NCI-H146 (cell line): ENCODE data around the gene SP4.

Source experiments
- DNase-seq: peaks from one replicate; lab custom pipeline; 2025; lab: John Stamatoyannopoulos, UW

SP4 gene

DNA sequence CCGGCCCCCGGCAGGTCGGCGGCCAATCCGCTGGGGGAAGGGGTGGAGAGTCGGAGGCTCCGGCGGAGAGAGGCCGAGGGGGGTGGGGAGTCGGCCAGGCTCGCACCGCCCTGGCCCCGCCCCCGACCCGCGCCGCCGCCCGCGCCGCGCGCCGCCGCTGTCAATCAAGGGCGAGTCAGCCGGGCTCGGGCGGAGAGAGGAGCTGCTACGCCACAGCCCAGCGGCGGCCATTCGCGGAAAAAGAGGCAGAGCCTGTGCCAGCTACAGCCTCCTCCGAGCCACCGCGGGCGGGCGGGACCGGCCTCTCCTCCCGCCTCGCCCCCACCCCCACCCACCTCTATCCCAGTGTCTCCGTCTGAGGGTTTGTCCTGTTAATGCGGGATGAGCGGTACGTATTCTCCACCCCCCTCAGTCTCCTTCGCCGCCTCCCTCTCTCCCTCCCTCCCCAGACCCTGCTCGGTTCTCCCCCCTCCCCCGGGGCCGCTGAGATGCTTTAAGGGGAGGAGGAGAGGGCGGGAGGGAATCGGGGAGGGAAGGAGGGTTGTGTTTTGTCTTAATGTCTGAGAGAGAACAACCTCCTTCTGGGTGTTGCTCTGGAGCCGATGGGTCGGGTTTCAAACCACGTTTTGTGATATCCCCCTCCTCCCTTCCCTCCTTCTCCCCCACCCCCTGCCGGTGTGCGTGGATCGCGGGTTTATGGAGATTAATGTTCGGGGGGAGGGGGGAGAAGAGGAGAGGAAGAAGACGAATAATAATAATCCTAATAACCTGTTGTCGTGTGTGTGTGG, at the start of gene SP4:
TSS of gene SP4 (plus strand) at position 213 of the 788 bp plus-strand sequence. CDS start at position 382, 169 bp downstream.
- peak; percentile 97 for DNase-seq

DNA sequence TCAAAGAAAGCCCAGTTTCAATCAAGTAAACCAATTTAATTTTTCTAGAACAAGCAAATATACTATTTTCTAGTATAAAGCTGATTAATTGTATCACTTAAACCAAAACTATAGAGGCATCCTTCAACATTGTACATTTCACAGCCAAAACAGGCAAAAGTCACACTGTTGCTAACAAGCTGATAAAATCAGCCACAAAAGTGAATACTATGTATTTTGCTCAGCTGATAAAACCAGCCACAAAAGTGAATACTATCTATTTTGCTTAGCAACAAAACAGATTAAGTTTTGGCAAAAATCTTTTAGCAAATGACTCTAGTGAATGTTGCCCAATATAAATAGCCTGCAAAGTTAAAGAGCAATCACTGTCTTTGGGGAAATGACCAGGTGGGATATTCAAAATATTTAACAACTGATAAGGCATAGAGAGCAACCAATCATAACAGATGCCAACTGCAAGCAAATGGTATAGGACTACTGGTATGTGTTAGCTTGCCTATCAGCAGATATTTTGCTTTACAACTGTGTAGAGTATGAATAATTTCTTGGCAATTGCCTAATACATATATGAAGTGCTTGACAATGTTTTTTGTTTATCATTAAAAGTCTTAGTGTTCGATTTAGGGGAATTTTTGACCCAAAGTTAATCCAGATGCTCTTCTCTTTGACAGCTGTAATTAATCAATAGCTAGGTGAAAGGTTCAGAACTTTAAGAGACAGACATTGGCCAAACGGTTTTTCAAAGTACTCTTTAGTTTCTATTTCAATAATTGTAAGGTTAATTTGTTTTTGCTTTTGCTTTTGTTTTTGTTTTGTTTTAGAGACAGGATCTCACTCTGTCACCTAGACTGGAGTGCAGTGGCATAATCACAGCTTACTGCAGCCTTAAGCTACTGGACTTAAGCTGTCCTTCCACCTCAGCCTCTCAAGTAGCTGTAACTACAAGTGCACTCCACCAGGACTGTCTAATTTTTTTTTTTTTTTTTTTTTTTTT, 44.4 kb upstream of the SP4 start:
- no peak for DNase-seq

DNA sequence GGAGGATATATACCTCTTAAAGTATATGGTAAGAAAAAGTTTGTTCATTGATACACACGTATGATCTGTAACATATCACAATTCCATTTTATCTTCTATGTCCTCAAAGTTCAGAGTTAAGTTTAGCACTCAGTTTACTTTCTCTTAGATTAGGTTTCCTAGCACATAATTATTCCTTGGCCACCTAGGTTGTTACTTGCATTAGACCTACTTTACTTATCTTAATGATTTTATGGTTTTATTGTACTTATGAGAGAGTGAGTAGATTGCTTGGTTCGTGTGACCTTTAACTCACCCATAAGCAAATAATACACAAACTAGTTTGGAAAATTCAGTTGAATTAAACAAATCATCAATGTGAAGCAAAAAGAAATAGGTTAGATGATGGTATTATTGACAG, 33.9 kb upstream of the SP4 start:
- no peak for DNase-seq

DNA sequence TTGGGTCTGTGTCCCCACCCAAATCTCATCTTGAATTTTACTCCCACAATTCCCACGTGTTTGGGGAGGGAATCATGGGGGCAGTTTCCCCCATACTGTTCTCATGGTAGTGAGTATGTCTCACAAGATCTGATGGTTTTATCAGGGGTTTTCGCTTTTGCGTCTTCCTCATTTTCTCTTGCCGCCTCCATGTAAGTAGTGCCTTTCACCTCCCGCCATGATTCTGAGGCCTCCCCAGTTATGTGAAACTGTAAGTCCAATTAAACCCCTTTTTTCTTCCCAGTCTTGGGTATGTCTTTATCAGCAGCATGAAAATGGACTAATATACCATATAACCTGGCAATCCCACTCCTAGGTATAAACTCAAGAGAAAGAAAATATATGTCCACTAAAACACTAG, 25.9 kb upstream of the SP4 start:
- DNase-seq = no peak

DNA sequence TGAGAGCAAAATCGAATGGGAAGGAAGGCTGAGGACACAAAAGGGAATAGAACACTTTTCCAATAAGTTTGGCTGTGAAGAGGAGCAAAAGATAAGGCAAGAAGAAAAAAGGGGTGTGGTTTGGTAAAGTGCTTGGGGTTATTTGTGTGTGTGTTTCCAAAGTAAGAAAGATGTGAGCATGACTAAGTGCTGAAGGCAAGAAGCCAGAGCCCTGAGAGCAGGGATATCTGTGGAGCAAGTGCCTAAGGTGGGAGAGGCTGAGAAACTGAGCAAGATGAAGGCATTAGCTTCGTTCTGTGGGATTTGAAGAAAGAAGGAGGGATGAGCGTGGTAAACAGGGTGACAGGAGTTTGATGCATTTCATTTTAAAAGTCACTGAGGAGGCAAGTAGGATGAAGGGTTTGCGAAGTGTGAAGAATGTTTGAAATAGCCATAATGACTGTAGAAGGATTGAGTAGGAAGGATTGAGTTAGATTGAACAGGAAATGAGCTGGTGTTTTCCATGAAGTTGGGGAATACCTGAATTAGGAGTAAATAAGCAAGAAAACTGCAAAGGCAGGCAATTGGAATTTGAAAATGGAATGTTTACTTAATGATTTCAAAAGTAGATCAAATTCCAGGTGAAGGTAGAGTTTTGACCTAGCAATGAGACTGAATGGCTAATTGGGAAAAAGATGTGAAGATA, 19.9 kb upstream of the SP4 start:
- DNase-seq = no peak

DNA sequence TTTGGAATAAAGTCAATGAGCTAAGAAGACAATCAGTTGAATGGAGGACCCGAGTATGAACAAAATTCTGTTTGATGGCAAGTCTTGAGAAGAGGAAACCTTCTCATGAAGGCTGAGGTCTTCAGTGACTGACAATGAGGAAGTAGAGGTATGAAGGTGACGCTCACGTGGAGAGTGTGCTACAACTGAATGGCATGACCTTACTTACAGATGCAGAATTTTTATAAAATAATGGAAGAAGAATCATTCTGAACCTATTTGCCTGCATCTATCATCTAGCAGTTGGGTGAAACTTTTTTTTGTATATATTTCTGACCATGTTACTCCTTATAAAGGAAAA, 19.4 kb upstream of the SP4 start:
- DNase-seq = no peak

DNA sequence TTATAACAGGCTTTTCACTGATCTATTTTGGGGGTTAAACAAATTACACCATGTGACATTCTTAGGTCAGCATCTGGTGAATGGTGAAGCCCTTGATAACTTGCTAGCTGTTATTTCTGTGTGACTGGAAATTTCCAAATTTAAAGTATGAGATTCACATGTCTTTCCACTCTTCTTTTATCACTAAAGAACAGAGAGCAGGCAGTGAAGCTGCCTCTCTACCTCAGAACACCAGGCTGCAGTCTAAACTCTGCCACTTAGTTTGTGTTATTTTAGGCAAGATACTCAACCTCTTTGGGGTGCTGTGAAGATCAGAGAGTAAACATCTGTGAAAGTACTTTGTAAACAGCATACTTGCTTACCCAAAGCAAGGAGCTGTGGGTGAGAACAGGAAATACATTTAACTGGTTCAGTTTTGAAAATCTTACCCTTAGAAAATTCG, 15.5 kb upstream of the SP4 start:
- DNase-seq = no peak

DNA sequence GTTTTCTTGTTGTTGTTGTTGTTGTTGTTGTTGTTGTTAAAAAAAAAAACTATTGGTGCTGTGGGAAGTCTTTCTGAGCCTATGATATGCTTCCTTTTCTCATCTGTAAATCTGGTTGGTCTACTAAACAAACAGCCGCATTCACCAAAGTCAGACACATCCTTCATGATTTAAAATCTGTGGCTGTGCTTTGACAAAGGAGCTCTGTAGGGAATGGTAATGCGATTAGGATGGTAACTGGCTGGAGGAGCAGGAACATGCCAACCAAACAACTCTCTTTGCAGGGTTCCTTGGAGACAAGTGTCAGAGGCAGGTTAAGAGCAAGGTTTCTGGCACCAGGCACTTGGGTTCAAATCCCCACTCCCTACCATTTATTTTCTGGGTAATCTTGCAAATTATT, 14.9 kb upstream of the SP4 start:
- DNase-seq = peak; percentile 4

DNA sequence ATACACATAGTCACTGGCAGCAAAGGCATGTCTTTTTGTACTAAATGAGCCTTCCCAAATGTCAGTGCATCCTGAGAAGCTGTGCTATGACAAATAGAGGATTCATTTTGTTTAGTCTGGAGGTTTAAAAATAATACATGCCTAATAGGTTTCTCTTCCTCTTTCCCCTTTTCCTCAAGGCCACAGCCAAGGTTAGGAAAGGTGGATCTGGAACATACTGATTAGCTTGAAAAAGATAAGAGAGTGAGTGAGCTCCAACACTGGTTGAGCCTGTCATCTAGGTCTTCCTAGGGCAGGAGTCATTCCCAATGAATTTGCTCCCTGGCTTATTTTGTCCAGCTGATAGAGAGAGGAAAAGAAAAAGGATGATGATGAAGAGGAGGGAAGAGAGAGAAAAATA, 14.4 kb upstream of the SP4 start:
- DNase-seq = no peak

DNA sequence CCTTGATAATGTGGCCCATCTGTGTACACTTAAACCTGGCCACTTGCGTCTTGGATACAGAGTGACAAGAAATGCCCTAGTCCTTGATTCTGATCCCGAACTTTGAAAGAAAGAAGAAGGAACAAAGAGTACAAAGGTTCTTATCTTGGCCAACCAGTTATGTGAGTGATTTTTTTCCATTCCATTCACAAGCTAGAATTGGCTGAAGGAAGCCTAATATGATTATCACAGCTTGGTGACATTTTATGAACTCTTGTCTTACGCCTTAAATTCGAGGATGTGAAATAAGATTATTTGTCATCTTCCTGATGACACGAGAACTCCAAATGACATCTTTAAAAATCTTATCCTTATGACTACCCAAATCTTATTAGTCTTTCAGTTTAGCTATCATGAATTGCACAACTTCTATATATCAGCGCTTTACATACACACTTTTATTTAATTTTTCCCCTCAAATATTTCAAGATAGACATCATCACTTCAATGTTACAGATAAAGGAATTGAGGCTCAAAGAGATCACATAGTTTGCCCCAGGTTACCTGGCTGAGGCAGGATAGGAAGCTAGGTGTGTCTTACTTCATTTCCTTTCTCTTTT, 13.0 kb upstream of the SP4 start:
- DNase-seq = no peak

DNA sequence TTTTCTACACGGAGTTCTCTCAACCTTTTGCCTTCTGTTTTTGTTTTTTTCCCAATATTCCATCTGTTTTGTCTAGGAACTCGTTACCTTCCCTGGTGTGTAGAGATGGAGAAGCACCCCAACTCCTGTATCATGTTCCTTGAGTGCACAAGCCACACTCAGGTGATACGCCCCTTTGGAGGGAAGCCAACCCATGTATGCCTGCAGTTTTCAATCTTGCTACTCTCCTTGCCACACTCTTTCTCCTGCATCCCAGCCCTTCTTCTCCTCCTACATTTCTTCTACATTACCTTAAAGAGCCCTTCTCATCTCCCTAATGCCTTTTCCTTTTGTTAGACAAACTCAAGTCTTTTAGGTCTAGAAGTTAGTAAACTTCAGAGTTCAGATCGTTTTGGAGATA, 10.2 kb upstream of the SP4 start:
- no peak for DNase-seq

DNA sequence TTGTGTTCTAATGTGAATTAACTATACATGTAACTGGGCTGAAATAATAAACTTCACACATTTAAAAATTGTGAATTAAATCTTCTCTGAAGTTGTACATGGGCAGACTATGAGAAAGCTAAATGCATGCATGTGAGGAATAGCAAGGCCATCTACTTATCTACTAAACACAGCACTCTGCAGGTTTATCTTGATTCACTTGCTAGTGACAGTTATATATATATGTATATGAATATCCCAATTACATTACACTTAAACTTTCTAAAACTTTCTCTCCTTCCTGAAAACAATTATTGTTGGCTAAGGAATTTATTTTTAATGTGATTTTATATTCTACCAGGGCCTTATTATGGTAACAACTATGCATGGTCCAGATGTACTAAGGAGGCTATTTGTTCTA, 5.1 kb upstream of the SP4 start:
- DNase-seq = no peak

DNA sequence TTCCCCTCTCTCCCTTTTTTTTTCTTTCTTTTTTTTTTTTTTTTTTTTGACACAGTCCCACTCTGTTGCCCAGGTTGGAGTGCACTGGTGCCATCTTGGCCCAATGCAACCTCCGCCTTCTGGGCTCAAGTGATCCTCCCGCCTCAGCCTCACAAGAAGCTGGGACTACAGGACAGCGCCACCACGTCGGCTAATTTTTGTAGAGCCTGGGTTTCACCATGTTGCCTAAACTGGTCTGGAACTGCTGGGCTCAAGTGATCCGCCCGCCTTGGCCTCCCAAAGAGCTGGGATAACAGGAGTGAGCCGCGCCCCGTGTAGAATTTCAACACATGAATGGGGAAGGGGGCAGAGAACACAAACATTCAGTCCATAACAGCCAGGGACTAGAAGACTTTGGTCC, 2.6 kb upstream of the SP4 start:
- no peak for DNase-seq

DNA sequence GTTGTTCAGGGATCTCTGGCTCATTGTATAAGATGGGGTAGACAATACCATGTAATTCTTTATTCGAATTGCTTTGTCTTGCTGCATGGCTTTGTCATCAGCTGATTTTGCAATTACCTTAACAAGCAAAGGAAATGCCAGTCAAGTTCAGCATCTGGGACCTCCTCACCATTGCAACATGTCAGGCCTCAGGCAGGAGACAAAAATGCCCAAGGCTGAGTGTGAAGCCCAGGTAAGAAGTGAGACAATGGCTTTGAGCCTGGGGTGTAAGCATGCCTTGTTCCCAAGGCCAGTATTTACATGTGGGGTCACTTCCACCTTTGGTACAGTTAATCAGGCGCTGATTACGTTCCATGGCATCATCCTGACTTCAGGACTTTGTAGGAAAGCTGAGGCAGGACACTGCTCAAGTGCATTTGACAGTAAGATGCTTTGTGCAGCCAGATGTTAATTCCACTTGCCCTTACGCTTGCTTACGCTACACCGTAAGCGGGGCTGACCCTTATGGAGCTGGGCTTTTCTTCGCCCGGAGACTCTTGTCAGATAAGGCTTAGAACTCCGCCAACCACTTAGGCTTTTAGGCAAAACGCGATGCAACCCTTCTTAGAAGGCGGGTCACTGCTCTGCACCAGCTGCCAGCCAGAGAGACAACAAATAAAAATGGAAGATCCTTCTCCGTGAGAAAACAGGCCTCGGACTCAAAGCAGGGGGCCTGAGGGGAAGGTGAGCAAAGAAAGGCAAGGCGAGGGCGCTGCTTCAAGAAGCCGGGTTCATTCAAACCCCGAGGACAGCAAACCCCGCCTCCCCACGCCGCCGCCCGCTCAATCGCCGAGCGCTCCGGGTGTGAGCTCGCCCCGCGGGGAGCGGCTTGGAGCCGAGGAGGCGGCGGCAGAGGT, 1.3 kb upstream of the SP4 start:
- DNase-seq = no peak

DNA sequence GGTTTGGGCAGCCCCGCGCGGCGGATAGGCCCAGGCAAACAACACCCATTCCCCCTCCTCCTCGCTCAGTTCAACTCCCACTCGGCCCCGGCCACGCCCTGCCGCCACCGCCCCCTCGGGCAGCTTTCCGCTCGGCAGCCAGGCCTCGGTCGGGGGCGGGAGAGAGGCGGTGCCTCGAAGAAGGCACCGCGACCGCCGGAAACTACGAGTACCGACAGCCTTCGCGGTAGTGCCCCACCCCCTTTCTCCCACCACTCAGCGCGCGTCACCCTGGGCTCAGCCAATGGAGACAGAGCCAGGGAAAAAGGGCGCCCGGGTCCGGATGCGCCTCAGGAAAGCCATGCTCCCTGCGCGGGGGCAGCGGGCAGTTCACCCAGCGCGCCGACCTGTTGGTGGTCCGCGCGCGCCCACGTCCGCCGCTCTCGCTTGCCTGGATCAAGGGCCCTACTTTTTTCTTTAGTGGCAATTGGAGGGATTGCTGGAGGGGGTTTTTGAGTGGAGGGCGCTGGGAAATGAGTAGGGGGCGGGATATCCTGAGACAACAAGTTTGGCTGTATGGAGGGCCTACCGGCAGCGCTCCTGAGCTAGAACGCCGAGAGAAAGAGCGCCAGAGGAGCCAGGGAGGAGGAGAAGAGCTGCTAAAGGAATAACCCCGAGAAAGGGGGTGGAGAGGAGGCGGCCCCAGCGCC, 557 bp upstream of the SP4 start:
- DNase-seq = peak; percentile 99

DNA sequence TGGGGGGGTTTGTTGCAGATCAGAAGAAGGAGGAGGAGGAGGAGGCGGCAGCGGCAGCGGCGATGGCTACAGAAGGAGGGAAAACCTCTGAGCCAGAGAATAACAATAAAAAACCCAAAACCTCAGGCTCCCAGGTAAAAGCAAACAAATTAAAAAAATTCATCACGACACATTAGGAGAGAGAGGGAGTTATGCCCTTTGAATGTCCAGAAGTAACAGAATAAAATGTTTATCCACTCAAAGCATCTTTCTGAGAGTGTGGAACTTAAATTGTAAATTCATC, 717 bp downstream of the SP4 start:
- no peak for DNase-seq

DNA sequence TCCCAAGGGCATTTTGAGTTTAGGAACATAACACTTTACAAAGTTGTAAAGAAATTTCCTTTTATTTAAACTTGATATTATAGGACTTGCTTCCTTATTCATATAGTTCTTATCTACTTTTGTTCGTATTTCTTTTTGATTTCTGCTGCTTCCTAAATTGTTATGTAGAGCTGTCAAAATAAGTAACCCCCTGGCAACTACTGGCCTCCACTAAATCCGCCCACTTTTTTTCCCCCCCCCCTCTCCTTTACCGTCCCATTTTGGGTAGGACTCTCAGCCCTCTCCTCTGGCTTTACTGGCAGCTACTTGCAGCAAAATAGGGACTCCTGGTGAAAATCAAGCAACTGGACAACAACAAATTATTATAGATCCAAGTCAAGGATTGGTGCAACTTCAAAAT, 1.1 kb downstream of the SP4 start:
- no peak for DNase-seq

DNA sequence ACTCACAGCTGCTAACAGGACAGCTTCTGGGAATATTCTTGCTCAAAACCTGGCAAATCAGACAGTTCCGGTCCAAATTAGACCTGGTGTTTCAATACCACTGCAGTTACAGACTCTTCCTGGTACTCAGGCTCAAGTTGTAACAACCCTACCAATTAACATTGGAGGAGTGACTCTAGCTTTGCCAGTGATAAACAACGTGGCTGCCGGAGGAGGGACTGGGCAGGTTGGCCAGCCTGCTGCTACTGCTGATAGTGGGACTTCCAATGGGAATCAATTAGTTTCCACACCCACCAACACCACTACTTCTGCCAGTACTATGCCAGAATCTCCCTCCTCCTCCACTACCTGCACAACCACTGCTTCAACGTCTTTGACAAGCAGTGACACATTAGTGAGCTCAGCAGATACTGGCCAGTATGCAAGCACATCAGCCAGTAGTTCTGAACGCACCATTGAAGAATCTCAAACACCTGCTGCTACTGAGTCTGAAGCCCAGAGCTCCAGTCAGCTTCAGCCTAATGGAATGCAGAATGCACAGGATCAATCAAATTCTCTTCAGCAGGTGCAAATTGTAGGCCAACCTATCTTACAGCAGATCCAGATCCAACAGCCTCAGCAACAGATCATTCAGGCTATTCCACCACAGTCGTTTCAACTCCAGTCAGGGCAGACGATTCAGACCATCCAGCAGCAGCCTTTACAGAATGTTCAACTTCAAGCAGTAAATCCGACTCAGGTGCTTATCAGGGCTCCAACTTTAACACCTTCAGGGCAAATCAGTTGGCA, 2.1 kb downstream of the SP4 start:
- peak; percentile 21 for DNase-seq

DNA sequence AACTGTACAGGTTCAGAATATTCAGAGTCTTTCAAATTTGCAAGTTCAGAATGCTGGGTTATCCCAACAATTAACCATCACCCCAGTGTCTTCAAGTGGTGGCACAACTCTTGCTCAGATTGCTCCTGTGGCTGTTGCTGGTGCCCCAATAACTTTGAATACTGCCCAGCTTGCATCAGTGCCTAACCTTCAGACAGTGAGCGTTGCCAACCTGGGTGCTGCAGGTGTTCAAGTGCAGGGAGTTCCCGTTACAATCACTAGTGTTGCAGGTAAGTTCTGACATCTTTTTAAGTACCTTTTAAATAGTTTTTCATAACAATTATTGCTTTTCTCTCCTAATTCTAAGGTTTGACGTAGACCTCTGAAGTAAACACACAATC, 2.7 kb downstream of the SP4 start:
- DNase-seq = peak; percentile 7
